NCI-H1105 treated with DMSO at 0.1 percent for 48 hours (cell line): ENCODE data around the gene AP2M1.
"Not testable (repeated sequence)": the region's sequence is repeated elsewhere in the genome, so short reads cannot be mapped to it uniquely, and the experiment has no call there.

ENCODE experiments used
- DNase-seq: peaks from one replicate; lab custom pipeline; 2025; lab: John Stamatoyannopoulos, UW

AP2M1 gene

DNA sequence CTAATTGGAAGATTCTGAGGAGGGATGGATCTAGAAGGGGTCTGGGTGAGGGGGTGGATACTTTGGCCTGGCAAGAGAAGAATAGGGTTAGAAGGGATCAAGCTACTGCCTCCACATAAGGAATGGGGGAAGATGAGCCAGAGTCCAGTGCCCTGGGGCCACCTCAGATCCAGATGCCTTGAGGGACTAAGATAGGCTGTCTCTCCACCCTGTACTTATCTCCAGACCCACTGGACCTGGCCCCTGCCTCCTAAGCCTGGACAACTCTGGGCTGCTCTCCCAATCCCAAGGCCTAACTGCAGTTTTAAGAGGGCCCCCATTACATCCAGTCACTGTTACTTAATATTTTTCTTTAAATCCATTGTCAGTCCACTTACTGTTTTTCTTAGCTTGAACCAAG is 17.4 kb upstream of the AP2M1 start:
- no peak for DNase-seq

- no peak for DNase-seq
Measured at GRCh38 chr3:184158404-184158803, 16.3 kb upstream of the AP2M1 start.

DNA sequence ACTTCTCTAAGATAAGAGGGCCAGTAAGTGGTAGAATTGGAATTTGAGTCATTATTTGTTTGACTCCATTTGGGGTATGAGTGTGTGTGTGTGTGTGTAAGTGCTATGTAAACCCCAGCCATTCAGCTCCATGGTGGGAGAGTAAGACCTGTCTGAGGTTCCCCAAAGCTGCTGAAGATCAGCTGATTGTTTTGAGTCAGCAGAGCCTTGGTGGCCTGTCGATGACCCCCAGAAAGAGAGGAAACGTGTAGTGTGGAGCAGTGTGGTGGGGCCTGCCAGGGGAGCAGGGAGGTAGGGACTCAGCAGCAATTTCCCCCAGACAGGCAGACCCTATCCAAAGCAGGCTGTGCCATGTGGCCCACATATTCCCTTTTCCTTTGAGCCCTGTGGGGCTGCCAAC is 14.2 kb upstream of the AP2M1 start:
- no peak for DNase-seq

DNA sequence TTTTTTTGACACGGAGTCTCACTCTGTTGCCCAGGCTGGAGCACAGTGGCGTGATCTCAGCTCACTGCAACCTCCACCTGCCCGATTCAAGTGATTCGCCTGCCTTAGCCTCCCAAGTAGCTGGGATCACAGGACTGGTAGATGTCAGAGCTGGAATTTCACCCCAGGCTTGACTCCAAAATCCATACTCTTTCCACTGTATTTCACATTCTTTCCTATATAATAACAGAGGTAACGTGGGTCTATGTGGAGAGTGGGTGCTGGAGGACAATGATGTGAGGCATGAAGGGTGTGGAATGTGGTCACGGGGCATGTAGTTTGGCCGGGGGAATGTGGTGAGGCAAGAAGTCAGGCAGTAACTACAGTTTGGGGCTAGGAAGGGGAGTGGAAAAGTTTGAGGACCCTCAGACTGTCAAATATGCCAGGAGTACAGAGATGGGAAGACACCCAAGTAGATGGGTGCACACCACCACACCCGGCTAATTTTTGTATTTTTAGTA is 12.0 kb upstream of the AP2M1 start:
- DNase-seq = not testable (repeated sequence)

- no peak for DNase-seq
Measured at GRCh38 chr3:184164648-184165330, 9.9 kb upstream of the AP2M1 start.

GRCh38 chr3:184165543-184165942 is 9.1 kb upstream of the AP2M1 start:
- DNase-seq = no peak

DNA sequence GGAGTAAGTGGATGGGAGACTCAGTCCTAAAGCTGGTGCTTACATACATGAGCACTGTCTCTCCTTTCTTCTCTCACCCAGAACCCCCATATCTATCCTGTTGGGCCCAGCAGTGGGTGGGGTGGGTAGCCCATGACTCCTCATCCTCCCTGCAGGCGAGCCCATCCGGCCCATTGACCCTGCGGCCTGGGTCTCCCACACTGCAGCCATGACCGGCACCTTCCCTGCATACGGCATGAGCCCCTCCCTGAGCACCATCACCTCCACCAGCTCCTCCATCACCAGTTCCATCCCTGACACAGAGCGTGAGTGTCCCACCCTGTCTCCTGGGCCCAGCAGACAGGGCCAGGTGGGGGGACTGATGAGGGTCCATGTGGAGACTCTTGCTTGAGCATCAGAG is 8.0 kb upstream of the AP2M1 start:
- DNase-seq = no peak

- no peak for DNase-seq
Measured at GRCh38 chr3:184167786-184168185, 6.9 kb upstream of the AP2M1 start.

- DNase-seq = no peak
Measured at GRCh38 chr3:184168363-184169120, 6.1 kb upstream of the AP2M1 start.

DNA sequence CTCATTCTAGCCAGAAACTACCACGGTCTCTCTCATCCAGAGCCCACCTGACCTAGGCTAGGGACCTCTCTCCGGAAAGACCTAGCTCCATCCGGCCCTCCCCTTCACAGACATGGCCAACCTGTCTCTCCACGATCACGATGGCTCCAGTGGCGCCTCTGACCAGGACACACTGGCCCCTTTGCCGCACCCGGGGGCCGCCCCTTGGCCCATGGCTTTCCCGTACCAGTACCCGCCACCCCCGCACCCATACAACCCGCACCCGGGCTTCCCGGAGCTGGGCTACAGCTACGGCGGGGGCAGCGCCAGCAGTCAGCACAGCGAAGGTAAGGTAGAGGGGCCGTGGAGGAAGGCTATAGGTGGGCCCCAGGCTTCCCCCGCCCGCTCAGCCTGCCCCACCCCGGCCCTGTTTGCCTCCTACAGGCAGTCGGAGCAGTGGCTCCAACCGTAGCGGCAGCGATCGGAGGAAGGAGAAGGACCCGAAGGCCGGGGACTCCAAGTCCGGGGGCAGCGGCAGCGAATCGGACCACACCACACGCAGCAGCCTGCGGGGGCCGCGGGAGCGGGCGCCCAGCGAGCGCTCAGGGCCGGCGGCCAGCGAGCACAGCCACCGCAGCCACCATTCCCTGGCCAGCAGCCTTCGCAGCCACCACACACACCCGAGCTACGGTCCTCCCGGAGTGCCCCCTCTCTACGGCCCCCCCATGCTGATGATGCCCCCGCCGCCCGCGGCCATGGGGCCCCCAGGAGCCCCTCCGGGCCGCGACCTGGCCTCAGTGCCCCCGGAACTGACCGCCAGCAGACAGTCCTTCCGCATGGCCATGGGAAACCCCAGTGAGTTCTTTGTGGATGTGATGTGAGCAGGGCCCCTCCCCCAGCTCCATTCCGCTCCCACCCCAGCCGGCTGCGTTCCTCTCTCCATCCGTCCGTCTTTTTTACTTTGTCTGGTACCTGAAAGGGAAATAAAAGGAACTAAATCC is 4.5 kb upstream of the AP2M1 start:
- DNase-seq = no peak

DNA sequence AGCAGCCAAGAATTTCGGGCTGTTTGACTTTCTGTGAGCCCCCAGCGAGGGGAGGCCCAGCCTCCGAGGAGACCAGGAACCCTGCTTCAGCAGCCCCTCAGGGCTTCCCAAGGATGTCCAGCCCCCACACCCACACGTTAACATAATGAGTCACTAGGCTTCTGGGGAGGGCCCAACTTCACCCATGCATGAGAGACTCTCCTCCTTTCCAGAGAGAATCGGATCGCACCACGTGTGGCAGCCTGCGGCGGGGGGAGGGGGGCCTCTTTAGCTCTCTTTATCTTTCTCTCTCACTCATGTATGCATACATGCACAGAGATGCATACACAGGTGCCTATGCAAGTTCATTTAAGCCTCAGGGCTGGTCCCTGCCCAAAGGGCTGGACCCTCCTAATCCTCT is 3.1 kb upstream of the AP2M1 start:
- no peak for DNase-seq

DNA sequence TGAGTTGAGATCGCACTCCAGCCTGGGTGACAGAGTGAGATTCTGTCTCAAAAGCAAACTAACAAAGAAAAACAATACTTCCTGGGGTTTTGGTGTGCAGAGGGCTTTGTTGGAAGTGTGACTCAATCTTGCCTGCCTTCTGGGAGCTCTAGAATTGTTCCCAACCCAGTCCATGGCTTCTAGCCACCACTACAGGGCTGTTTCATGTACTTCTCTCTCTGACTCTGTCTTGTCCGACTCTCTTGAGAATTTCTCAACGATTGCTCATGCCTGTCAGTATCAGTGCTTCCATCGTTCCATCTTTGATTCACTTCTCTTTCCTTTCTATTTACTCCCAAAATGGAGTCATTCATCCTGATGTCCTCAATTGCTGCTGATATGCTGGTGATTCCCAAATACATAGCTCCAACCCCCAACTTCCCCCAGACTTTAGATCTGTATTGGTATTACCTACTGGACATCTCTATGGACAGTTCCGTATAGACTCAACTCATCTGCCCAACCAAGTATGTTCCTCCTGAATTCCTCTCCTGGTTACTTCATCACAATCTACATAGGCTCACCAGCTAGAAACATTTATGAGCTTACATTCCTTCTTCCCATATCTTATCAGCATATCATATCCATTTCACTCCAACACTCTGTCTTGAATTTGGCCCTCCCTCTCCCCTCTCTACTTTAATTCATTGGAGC is 1.8 kb upstream of the AP2M1 start:
- no peak for DNase-seq

GRCh38 chr3:184173374-184173722 is 1.3 kb upstream of the AP2M1 start:
- DNase-seq = no peak

DNA sequence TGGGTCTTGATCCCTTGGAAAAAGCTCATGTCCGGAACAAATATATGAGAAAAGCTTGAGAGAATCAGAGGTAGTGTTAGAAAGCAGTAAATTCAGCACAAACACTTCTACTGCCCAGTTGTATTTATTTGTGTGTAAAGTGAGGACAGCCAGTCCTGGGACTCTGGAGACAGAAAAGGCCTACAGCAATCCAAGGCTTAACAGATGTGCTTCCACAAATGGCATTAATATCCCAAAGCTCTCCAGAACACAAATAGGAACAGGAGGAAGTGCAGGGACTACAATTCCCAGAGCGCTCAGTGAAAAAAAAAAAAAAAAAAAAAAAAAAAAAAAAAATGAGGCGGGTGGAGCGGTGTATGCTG is 390 bp upstream of the AP2M1 start:
- no peak for DNase-seq

- no peak for DNase-seq
Measured at GRCh38 chr3:184175506-184175905, 851 bp downstream of the AP2M1 start.

DNA sequence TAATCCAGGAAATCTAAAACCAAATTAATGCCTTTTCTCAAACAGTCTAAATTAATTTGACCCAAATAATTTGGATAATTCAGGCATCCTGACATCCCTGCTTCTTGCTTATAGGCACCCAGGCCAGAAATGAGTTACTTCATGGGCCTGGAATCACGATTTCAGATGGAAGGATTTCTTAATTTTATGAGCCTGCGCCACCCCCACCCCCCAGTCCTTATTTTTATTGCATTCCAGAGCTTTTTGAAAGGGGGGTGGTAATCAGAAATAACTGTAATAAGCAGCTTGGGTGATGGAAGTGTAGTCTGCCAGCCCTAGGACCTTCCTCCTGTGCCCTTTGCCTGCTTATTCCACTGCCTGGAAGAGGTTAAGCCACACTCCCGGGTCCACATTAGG is 1.3 kb downstream of the AP2M1 start:
- DNase-seq = no peak

DNA sequence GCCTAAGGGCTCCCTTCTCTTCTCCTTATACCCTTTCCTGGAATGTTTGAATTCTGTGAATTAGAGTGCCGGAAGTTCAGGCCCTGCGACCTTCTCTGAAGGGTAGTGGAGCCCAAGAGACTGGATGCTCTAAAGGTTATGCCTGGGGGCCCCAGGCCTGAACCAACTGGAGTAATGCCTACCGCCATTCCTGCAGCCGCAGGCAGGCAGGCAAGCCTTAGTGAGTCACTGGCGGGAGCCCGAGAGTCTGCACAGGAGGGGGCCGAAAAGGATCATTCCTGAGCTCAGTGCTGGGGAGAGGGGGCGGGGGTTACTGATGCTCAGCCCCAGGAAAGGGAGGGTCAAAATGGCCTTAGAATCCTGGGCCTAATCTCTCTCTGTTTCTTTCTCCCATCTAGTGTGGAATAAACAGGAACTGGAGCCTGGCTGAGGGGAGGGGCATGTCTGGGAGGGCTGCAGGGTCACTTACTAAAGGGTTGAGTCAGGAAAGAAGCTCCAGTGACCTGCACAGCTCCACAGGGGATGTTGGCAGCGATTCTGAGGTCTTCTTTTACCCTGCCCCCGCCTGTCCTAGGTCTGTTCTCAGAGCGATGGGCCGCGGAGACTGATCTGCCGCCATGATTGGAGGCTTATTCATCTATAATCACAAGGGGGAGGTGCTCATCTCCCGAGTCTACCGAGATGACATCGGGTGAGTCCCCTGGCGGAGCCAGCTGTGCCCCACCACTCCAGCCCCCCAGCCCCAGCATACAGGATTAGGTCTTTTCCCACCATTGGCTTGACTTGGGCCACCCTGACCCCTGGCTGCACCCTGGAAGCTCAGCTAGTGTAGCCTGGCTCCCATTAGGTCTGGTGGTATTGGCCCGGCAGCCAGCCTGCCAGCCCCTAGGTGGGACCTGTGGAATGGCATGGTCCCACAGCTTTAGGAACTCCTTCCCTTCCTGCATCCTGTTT is 2.0 kb downstream of the AP2M1 start:
- DNase-seq = no peak

DNA sequence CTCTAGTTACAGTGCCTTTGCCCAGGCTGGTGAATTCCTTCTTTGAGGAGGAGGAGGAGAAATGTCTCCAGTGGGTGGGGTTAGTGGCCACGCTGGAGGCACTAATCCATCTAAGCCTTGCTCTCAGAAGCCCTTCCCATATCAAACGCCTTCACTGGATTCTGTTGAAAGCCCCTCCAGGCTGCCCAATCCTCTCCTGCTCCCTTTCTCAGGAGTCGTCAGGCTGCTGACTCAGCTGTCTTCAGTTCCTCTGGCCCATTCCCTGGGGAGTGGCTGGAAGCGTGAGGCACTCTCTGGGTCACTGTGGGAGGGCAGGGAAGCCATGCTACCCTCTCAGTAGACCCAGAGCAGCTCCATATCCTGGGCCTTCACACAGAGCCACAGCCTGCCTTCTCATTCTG is 2.7 kb downstream of the AP2M1 start:
- DNase-seq = no peak

GRCh38 chr3:184177767-184178306 is 3.2 kb downstream of the AP2M1 start:
- no peak for DNase-seq

DNA sequence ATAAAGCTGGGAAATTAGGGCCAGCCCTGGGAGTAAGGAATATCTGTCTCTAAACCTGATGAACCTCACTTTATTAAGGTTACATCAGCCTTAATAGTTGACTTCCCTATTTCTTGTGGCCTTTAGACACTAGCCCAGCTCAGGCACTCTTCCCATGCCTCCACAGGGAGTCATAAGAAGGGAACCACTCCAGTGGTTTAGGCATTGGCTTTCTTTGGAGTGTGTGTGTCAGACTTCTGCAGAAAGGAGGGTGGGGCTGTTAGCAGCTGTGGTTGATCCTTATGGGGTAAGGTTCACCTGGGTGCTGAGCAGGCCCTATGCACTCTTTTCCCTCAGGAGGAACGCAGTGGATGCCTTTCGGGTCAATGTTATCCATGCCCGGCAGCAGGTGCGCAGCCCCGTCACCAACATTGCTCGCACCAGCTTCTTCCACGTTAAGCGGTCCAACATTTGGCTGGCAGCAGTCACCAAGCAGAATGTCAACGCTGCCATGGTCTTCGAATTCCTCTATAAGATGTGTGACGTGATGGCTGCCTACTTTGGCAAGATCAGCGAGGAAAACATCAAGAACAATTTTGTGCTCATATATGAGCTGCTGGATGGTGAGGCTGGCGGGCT is 4.0 kb downstream of the AP2M1 start:
- no peak for DNase-seq
